T-helper 1 cell (primary cell): ENCODE measurements around the gene STAG2.

Experiments used
- DNase-seq, 5 donors: peaks; one replicate each; pipeline ENCODE4 v3.0.0-alpha.2; 2012 to 2020

STAG2 gene

DNA sequence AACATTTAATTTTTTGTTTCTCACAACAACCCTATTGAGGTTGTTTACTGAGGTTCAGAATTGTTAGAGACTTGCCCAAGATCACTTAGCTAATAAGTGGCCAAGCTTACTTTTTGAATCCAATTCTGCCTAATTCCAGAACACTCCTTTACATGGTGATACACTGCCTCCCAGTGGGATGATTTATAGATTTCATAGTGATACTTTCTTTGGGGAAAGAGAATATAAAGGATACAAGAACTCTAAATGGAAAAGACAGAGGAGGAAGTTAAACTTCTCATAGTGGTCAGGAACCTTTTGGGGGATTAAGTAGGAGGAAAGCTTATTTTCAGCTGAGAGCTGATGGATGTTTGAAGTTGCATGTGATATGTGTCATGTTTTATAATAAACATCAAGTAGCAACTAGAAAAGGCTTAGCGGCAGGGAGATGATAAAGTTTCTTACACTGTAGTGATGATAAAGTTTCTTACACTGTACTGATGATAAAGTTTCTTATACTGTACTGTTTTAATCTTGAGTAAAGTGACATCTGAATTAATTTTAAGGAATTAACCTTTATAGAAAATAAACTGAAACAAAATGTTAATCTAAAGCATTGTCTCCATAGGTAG lies 15.3 kb downstream of the STAG2 start:
- no peak for DNase-seq

DNA sequence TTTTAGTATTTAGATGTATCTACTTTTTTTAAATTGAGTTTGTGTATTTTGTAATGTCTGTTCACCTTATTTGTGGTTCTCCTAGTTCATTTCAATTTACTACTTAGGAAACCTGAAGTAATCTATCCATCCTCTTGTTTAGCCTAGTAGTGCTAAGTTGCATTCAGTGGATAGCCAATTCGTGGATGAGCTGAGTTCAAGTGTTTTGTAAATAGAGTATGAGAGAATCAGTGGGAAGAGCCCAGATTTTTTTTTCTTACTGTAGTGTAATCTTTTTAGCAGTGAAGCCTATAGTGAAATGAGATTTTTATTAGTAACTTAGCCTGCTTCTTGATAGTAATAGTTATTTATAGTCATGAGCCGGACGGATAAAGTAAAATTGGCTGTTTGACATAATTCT lies 21.7 kb downstream of the STAG2 start:
- no peak for DNase-seq

DNA sequence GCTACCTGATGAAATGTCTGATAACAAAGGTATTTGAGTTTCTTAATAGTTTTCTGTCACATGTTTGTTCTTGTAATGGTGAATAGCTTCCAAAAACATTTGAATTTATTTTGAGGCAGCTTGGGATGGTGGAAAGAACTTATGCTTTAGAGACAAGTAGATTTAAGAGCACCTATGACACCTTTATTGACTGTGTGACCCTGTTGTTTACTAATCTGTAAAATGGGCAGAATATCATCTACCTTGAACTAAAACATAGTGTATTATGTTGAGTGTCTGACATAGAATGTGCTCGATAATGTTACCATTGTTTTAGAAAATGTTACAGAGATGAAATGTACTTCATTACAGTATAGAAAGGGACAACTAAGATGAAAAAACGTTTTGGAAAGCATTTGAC lies 24.9 kb downstream of the STAG2 start:
- no peak for DNase-seq

DNA sequence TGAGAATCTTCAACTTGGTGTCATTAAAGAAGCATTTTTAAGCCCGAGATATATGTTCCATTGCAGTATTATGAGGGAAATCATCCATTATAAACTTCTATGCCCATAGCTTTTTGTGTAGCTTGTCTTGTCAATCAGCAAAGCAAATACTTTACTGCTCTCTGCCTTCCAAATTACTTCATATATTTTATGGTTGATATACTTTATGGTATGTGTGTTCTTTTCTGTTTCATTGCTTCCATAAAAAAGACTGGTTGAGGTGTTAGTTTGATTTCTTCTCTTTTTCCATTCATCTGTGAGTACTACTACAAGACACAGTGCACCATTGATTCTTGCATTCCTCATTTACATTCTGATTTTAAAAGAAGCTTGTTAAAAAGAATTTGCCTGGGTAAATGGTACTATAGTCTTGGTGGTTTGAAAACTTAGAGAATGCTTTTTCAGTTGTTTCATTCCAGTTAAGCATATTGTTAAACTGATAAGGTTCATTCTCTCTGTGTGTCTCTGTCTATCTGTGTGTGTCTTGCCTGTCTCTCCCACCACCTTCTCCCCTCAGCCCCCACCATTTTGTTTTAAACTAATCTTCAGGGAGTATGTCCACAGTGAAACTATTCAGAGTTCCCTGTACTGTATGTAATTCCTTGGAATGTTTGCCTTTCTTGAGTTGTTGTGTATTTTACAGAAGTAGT lies 27.1 kb downstream of the STAG2 start:
- no peak for DNase-seq

DNA sequence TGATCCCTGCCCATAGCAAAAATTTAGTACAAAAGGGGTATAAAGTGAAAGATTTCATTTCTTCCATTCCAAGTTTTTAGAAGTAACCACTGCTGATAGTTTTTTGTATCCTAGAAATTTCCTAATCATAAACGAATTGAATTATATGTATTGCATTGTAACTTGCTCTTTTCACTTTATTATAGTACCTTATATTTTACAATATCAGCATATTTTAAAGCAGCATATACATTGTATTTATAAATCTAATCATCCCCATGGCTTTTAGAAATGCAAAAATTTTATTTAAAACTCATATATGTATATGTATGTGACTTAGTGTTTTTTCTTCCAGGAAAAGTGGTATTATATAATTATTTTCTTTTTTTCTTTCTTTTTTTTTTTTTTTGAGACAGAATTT lies 27.7 kb downstream of the STAG2 start:
- no peak for DNase-seq

DNA sequence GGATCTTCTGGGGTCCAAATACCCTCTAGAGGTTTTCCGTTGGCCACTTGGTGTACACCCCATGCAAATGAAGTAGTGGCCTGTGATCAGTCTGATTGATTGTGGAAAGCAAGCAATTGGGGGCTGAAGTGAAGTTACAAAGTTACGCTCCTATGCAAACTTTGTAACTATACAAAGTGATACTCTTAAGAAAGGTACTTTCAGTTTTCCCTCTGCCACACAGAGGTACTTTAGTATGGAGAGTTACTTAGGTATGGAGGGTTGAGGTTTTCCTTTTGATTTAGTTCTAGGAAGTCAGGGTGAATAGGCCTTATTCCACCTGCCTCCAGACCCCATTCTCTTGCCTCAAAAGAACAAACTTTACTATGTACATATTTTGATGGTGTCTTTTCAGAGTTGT lies 28.7 kb downstream of the STAG2 start:
- no peak for DNase-seq

DNA sequence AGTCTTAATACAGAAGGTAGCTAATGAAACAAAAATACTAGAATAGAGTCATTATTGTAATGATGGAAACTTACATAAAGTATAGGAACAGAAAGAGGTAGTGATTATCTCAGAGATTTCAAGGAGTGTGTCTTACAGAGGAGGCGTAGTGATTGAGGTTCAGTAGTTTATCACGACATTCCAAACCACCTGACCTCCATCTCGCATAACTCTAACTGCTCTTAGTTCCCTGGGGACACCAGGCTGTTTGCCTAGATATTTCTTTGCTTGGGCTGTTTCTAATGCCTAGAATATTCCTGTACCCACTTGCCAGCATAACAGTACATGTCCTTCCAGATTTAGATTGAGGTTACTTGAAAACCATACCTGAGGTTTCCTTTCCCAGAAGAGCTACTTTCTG lies 29.1 kb downstream of the STAG2 start:
- no peak for DNase-seq

DNA sequence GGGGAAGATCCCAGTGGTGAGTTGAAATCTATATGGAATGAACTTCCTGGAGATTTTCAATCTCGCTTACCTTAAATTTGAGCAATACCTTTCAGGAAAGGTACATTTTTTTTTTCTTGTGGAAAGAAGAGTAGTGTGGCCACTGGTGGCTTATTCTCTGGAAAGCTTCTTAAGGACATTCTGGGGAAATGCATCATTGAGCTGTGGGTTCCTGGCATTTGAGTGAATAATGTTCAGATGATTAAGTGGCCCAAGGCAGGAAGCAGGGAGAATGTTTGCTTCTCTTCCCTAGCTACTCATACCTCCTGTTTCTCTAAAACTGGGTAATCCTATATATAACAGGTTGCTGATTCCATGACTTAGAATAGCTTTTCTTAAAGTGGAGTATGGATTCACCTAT lies 31.8 kb downstream of the STAG2 start:
- DNase-seq, result no peak

DNA sequence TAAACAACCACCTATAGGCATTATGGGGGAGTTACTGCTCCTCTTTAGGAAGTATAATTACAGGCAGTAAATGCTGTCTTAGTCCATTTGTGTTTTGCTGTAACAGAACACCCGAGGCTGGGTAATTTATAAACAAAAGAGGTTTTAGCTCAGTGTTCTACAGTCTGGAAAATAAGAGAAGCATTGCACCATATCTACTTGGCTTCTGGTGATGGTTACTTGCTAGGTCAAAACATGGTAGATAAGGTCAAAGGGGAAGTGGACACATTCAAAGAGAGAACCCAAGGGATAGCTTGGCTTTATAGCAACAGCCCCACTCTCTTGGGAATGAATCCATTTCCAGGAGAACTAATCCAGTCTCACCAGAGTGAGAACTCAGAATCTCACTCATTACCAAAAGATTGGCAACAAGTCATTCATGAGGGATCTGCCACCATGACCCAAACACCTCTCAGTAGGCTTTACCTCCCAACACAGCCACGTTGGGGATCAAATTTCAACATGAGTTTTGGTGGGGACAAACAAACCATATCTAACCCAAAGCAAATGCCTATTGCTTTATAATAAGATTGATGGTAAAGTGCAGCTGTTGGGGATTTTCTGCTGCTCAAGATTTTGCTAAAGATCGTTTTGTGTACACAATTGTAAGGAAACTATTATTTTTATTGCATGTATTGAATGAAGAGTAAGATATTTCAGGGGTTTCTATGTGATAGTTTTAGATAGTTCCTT lies 32.6 kb downstream of the STAG2 start:
- no peak for DNase-seq

DNA sequence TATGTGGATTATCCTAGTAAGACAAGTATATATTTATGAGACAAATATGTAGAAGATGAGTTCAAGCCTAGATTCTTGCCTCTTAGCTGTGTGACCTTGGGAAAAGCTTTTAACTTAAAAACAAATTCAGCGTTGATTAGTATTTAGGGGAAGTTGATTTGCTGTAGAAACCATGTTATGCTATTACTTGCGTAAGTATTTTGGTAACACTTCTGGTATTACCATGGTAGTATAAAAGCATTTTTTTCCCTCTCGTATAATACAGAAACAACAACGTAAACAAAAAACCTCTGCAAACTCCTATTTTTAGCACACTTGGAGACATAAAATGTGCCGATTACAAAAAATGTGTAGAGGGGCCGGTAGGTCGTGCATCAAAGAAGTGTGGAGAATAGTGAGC lies 33.2 kb downstream of the STAG2 start:
- DNase-seq, result no peak

DNA sequence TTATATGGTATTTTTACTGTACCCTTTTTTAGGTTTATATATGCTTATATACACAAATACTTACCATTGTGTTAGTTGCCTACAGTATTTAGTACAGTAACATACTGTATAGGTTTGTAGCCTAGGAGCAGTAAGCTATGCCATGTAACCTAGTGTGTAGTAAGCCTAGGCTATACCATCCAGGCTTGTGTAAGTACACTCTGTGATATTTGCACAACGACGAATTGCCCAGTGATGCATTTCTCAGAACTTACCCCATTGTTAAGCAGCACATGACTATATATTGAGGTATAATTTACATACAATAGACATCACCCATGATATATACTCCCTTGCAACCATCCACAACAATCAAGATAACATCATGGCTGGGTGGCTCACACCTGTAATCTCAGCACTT lies 40.1 kb downstream of the STAG2 start:
- no peak for DNase-seq

DNA sequence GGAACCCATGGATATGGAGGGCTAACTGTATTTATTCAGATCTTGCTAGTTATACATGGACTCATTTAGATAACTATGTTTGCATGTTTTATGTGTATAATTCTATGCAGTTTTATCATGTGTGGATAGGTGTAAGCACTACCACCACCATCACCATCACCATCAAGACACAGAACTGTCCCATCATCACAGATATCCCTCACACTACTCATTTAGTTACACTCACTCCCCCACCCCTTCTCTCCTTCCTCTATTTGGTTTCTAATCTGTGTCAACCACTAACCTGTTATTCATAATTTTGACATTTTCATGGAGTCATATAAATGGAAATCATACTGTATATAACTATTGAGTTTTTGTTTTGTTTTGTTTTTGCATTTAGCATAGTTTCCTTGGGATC lies 43.7 kb downstream of the STAG2 start:
- no peak for DNase-seq

DNA sequence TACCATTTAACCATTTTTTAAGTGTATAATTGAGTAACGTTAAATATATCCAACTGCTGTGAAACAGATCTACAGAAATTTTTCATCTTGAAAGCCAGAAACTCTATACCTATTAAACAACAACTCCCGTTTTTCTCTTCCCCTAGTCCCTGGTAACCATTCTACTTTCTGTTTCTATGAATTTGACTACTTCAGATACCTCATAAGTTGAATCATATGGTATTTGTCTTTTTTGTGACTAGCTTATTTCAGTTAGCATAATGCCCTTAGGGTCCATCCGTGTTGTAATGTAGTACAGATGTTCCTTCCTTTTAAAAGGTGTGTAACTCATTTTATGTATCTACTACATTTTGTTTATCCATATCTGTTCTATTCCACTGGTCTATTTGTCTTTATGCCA lies 48.7 kb downstream of the STAG2 start:
- DNase-seq, result peak in 1 of 5 donors; percentile 13

DNA sequence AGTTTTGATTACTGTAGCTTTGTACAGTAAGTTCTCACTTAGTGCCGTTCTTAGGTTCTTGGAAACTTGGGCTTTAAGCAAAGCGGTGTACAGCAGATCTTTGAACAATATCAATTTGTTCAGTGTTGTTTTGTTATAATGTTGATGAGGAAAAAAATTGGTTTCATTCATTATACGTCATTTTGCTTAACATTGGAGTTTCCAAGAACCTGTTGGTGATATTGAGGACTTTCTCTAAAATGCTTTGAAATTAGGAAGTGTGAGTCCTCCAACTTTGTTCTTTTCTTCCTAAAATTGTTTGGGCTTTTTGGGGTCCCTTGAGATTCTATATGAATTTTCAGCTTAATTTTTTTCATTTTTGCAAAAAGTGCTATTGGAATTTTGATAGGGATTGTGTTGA lies 49.1 kb downstream of the STAG2 start:
- no peak for DNase-seq

DNA sequence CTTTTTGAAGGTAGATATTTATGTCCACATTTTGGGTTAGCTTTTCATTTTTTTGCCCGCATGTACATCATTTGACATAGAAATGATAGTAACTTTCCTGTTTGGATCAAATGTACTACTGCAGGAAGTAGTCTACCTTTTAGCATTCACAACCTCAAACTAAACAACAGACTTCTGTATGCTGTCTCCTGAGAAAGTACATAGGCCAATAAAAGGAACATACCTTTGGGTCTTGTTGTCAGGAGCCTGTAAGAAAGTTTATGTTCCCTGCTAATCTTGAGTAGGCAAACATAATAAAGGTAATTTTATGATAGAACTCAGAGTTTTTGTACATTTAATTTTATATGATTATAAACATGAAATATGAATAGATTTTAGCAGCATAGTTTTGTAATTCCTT lies 54.2 kb downstream of the STAG2 start:
- DNase-seq, result no peak

DNA sequence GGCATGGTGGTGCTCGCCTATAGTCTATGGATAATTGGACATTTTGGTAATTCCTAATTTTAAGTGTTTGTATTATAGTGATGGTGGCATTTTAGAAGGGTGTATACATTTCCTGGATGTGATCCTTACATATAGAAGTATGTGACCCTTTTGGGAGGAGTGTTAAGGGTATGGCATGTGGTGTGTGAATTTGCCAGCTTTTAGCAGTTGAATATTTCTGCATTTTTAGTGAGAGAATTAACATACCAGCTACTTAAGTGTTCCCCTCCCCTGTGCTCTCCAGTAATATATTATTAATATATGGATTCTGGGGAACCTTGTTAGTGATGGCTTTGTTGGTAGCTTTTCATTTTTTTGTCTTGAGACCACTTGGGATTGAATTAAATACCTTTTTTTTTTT lies 55.3 kb downstream of the STAG2 start:
- DNase-seq, result no peak

DNA sequence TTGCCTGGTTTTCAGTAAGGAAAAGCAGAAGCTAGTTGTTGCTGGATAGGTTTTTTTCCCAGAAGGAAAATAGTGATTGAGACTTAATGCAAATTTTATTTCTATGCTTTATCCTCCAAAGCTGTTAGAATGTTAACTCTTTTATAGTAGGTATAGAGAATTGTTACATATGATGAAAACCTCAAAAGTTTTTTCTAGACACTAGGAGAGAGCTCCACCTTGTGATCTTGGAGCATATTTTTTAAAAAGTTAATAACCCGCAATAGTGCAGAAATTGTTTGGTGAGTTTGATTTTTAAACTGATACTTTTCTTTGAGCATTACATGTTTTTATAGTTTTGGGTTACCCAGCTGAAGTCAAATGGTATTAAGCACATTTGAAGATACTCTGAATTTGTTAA lies 56.5 kb downstream of the STAG2 start:
- DNase-seq, result no peak

DNA sequence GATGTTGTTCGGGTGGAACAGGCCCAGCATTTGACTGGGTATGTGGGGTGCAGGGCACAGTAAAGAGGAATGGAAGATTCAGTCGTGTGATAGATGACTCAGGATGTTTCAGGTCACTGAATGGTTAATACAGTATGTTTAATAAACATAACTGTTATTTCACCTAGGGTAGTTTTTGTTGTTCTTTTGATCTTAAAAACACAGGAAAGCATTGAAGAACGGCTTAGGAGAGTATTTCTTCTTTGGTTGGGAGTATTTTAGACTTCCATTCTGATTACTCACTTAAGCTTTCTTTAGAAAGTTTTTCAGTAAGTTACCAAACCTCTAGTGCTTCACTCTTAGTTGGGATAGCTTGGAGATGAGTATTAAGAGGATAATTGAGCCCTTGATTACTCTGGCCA lies 62.3 kb downstream of the STAG2 start:
- no peak for DNase-seq

DNA sequence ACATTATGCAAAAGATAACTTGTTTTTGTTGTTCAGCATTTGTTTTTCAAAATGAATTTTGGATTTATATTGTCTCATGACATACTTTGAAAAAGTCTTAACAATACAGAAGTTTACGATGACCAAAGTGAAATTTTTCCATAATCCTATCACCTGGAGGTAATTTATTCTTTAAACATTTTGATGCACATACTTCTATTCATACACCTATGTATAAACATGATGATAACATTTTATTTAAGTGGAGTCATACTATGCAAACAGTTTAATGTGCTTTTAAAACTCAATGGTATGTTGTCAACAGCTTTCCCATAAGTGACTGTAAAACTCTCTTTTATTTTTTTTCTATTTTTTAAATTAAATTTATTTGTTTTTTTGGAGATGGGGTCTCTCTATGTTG lies 65.0 kb downstream of the STAG2 start:
- no peak for DNase-seq

DNA sequence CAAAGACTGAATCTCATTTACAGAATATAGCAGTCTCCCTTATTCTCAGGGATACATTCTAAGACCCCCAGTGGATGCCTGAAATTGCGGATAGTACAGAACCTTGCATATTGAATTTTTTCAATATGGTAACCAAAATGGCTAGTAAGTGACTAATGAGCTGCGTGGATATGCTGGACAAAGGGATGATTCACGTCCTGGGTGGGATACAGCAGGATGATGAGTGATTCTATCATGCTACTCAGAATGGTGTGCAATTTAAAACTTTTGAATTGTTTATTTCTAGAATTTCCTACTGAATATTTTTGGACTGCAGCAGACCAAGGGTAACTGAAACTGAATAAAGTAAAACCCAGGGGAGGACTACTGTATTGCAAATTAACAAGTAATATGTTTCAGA lies 66.7 kb downstream of the STAG2 start:
- DNase-seq, result no peak

DNA sequence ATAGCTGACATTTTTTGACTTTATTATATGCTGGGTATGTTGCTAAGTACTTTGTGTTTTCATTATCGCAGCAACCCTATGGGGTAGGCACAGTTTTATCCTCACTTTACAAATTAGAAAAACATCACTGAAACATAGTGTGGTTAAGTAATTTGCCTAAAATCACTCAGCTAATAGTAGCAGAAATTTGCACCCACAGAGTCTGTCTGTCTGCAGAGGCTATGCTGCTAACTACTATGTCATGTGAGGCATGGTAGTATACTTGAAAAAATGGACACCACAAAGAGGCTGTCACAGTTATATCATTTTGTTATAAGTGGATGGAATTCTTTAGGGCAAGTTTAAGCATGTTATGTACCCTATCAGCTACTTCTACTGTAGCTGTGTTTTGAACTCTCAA lies 69.0 kb downstream of the STAG2 start:
- no peak for DNase-seq

DNA sequence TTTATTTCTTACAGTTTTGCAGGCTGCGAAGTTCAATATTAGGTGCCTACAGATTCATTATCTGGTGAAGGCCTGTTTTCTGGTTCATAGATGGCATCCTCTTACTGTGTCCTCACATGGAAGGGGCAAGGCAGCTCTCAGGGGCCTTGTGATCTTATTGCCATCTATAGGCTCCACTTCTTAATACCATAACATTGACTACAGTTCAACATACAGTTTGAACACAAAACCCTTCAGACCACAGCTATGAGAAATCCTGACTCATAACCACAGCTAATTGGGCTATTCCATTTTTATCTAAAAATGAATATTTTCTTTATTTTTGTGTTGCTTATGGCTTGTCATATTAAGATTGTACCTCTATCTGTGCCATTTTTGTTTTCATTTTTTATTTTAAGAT lies 72.3 kb downstream of the STAG2 start:
- no peak for DNase-seq

DNA sequence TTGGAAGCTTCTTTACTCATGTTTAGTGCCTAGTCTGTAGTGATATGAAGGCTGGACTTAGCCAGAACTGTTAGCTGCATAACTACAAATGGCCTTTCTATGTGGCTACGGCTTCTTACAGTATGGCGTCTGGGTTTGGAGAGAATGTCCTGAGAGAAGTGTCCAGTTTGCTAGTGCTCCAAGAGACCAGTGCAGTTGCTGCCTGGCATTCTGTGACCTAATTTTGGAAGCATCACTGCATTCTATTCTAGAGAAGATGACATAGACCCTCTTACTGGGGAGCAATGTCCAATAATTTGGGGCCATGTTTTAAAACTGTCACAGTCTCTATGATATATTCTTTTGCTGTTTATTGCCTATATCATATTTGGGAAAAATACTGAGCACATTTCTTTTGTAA lies 74.2 kb downstream of the STAG2 start:
- DNase-seq, result no peak

DNA sequence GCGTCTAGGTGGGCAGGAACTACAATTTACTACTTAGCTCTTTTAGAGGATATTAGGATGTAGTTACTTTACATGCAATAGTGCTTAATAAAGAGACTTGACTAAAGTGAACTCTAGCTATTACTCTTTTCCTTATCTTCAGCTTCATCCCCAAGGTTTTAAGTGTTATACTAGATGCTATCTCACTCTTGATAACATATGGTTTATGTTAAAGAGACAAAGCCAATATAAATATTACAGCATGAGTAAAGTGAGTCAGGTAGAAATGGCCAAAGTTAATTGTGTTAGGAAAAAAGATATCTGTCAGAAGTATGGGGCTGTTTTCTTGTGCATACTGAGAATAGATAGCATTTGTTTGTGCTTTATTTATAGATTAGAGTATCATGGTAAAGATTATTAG lies 80.5 kb downstream of the STAG2 start:
- DNase-seq, result no peak

DNA sequence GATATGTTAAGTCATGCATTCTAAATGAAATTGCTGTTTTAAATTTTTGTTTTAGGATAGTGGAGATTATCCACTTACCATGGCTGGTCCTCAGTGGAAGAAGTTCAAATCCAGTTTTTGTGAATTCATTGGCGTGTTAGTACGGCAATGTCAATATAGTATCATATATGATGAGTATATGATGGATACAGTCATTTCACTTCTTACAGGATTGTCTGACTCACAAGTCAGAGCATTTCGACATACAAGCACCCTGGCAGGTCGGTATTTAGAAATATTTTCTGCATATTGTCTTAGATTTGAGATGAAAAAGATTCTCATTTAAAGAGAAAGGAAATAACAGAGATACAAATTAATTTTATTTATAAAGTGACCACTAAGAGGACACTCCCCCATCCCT lies 83.6 kb downstream of the STAG2 start:
- DNase-seq, result no peak
